WI38 (cell line): ENCODE measurements around the gene SH3BP4.
A peak's percentile ranks its signal among the peaks of the same experiment; 100 is the strongest.

Experiments
- H3K4me3 ChIP-seq: 2 replicates; pipeline ENCODE4 v1.5.1; 2011; ENCODE audit warnings: low read depth, mild to moderate bottlenecking, control low read depth, low read length
- TF ChIP-seq, protein P1 (sequence below): IDR thresholded peaks from 2 replicates; pipeline ENCODE4 v1.5.1; 2012; ENCODE audit warnings: low read depth, mild to moderate bottlenecking, control low read depth, low read length

SH3BP4 gene

GRCh38 chr2:235051436-235052260, 99.8 kb downstream of the SH3BP4 start:
- H3K4me3 ChIP-seq: no peak overlapping the region
- TF ChIP-seq, protein P1, sequence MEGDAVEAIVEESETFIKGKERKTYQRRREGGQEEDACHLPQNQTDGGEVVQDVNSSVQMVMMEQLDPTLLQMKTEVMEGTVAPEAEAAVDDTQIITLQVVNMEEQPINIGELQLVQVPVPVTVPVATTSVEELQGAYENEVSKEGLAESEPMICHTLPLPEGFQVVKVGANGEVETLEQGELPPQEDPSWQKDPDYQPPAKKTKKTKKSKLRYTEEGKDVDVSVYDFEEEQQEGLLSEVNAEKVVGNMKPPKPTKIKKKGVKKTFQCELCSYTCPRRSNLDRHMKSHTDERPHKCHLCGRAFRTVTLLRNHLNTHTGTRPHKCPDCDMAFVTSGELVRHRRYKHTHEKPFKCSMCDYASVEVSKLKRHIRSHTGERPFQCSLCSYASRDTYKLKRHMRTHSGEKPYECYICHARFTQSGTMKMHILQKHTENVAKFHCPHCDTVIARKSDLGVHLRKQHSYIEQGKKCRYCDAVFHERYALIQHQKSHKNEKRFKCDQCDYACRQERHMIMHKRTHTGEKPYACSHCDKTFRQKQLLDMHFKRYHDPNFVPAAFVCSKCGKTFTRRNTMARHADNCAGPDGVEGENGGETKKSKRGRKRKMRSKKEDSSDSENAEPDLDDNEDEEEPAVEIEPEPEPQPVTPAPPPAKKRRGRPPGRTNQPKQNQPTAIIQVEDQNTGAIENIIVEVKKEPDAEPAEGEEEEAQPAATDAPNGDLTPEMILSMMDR: no peak

DNA sequence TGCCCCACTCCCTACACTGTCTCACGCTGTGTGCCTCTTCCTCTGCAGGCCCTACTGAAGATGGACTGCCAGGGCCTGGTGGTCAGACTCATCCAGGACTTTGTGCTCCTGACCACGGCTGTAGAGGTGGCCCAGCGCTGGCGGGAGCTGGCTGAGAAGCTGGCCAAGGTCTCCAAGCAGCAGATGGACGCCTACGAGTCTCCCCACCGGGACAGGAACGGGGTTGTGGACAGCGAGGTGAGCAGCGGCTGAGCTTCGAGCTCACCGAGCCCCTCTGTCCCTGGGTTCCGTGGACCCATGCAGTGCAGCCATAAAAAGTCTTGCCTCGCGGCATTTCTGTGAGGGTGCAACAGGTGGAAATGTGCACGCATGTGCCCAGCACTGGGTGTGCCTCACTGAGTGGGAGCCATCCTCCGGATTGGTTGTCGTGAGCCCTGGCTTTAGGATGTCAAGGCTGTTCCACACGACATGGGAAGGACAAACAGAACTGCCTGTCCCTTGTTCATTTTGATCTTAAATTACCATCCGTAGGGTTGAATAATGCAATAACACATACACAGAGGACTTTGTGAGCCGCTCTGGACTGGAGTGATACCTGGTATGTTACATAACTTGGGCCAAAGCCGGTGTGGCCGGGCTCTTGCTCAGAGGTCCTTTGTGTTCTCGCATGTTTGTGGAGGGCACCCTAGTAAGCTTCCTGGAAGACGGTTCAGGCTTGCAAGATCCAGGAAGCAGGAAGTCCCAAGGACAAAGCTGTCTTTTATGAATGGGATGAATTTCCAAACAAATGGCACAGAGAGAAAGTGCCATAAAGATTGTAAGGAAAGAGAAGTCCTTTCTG, 100.9 kb downstream of the SH3BP4 start:
- TF ChIP-seq, protein P1: no peak
- no peak overlapping the region for H3K4me3 ChIP-seq

DNA sequence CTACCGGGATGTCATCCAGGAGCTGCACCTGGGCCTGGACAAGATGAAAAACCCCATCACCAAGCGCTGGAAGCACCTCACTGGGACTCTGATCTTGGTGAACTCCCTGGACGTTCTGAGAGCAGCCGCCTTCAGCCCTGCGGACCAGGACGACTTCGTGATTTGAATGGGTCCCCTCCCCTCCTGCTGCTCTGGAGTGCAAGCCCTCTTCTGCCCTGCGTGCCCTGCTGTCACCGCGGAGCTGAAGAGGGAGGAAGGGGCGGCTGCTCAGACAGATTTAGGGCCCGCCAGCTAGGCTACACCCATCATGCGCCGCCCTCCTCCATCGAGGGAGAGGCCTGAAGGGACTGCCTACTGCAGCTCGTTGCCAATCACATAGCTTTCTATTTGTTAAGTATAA, 101.8 kb downstream of the SH3BP4 start:
- TF ChIP-seq, protein P1: no peak
- H3K4me3 ChIP-seq: no peak overlapping the region

GRCh38 chr2:235054475-235054874, 102.7 kb downstream of the SH3BP4 start:
- TF ChIP-seq, protein P1: no peak
- H3K4me3 ChIP-seq: no peak overlapping the region

GRCh38 chr2:235054919-235055318, 103.1 kb downstream of the SH3BP4 start:
- no peak overlapping the region for H3K4me3 ChIP-seq
- TF ChIP-seq, protein P1: no peak

- TF ChIP-seq, protein P1: peak; percentile 43; the same call in 1 of the 2 replicates
- no peak overlapping the region for H3K4me3 ChIP-seq
These were observed 104.2 kb downstream of the SH3BP4 start for GRCh38 chr2:235055891-235056516.
